Measurements from ENCODE around the gene TENM3.

TENM3 gene

DNA sequence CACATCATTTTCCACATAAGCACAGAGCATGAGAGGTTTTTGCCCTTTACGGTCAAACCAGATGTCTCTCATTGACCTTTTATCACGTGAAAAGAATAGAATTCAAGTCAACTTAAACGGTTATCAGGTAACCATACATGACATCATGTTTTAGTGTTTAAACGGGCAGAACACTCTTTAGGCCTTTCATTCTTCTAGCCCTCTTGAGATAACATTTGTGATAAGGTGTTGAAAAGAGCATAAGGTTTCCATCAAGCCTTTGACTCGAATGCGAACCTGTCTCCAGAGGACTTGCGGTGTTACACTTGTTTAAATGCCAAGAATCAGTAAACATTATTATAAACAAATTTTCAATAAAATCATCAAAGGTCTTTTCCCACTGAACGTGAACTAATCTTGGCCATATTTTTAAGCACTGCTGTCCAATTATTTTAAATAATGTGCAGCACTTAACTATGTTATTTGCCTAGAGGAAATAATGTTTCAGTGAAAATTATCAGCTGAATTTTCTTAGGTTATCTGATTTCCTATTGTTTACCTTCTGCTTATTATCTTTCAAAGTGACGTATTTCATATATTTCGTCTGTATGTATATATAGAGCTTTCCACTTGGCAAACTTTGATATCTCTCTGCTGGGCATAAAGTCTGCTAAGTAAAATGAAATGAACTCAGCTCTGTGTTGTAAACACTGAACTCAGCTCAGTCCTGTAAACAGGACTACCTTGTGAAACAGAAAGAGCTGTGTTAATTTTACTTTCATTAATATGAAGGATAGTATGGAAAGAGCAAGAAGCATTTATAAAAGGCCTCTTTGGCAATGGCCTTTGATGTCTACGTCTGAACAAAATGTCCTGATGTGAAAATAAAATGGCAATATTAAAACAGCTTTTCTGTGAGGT, 33.3 kb downstream of the TENM3 start:
- ChIA-PET POLR2A (interaction anchor here (0.6 kb wide), 1 partner anchor 1428 kb away, joined by 5 read pairs; no protein-coding TSS in a partner anchor), CTCF (no interaction called here)
- DNase-seq (ENCODE audit: extremely low spot score), result no peak
- TF ChIP-seq, protein P1, sequence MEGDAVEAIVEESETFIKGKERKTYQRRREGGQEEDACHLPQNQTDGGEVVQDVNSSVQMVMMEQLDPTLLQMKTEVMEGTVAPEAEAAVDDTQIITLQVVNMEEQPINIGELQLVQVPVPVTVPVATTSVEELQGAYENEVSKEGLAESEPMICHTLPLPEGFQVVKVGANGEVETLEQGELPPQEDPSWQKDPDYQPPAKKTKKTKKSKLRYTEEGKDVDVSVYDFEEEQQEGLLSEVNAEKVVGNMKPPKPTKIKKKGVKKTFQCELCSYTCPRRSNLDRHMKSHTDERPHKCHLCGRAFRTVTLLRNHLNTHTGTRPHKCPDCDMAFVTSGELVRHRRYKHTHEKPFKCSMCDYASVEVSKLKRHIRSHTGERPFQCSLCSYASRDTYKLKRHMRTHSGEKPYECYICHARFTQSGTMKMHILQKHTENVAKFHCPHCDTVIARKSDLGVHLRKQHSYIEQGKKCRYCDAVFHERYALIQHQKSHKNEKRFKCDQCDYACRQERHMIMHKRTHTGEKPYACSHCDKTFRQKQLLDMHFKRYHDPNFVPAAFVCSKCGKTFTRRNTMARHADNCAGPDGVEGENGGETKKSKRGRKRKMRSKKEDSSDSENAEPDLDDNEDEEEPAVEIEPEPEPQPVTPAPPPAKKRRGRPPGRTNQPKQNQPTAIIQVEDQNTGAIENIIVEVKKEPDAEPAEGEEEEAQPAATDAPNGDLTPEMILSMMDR (IDR thresholded peaks at IDR 0.05; ENCODE audit: control extremely low read depth, extremely low read depth, low read depth, missing control alignments), result no peak

DNA sequence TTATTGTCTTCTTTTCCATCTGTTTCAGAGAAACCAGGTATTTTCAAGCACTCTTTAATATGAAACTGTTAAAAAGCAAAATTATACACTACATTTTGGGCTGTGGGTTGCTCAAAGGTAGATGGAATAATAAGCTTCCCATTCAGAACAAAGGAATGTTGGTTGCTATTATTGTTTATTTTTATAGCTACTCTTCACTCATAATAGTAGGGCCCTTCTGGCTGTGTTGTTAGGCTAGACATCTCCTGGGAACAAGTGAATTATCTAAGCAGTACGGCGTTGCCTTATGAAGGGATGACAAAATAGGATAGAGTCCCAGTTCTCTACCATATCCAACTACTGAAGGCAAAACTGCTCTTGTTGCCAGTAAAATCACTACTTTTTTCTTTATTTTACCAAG, 34.2 kb downstream of the TENM3 start:
- CTCF ChIA-PET, result interaction anchor here (1.0 kb wide), 1 partner anchor 9 kb away, joined by 3 read pairs; no protein-coding TSS in a partner anchor
- DNase-seq (ENCODE audit: extremely low spot score), result no peak
- POLR2A ChIA-PET, result no interaction called here
- TF ChIP-seq, protein P1 (IDR thresholded peaks at IDR 0.05; ENCODE audit: control extremely low read depth, extremely low read depth, low read depth, missing control alignments), result no peak

DNA sequence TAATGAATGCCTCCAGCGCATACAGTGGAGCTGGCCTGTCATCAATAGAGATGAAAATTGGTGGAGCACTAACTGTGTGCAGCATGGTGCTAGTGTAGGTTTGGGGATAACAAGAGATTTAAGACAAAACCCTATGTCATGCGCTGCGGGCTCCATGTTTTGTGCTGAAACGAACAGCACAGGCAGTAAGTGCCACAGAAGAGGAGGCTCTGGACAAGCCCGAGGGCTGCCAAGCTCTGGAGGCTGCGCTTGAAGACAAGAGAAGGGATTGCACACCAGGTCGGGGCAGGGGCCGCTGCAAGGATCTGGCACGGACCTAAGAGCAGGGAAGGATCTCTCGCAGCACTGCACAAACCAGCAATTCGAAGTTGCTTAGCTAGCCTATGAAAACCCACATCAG, 35.5 kb downstream of the TENM3 start:
- TF ChIP-seq, protein P1 (IDR thresholded peaks at IDR 0.05; ENCODE audit: control extremely low read depth, extremely low read depth, low read depth, missing control alignments), result no peak
- ChIA-PET POLR2A (no interaction called here), CTCF (no interaction called here)
- no peak for DNase-seq (ENCODE audit: extremely low spot score)

DNA sequence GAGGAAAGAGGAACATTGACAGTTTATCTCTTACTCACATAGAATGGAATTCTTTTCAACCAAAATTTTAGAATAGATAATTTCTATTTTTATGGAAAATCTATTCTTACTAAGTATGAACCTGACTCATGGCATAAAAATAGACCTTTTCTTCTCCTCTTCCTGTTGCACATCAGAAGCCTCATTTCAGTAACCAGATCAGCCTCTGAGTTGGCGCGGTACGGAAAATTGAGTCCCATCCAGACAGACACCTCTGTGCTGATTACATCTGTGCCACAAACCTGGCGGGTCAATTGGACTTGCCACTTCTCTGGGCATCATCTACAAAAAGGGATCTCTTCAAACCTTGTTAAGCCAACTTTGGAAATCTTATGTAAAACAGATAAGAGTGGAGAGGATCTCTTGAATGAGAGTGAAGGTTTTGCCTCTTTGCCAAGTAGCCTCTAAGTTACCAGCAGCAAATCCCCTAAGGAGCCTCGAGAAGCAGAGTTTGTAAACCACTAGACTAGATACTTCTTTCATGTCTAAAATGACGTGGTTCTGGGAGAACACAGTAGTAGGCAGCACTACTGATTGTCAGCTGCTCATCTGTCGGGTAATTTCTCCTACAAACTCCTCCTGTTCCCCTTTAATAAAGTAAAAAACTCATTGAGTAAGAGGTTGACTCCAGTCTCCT, 37.4 kb downstream of the TENM3 start:
- POLR2A ChIA-PET, result no interaction called here
- TF ChIP-seq, protein P1 (IDR thresholded peaks at IDR 0.05; ENCODE audit: control extremely low read depth, extremely low read depth, low read depth, missing control alignments), result no peak
- CTCF ChIA-PET, result no interaction called here
- no peak for DNase-seq (ENCODE audit: extremely low spot score)

DNA sequence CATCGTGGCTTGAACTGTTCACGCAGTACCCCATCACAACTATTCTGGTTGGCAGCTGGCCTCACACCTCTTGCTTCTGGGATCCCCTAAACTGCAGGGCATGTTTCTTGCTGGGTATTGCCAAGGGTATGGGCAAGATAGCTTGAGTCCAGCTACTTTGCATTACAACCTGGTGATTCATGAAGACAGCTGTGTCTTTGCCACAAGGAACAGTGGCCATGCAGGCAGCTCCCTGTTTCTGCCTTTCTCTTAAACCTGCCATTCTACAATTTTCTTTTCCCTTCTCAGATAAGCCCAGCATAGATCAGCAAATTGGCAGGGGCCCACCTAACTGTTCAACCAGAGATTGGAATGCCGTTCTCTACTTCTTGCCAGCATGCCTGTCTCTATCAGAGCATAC, 42.8 kb downstream of the TENM3 start:
- CTCF ChIA-PET, result interaction anchor here (0.7 kb wide), 1 partner anchor 11 kb away, joined by 3 read pairs; no protein-coding TSS in a partner anchor
- no peak for DNase-seq (ENCODE audit: extremely low spot score)

DNA sequence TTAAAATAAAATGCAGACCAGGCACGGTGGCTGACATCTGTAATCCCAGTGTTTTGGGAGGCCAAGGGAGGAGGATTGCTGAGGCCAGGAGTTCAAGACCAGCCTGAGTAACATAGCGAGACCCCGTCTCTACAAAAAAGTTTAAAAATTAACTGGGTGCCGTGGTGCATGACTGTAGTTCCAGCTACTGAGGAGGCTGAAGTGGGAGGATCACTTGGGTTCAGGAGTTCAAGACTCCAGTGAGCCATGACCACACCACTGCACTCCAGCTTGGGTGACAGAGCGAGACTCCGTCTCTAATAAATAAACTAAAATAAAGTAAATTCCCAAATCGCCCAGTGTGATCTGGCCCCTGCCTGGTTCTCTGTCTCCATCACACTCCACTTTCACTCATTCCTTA, 43.7 kb downstream of the TENM3 start:
- TF ChIP-seq, protein P1 (IDR thresholded peaks at IDR 0.05; ENCODE audit: control extremely low read depth, extremely low read depth, low read depth, missing control alignments), result no peak
- ChIA-PET CTCF (no interaction called here), POLR2A (no interaction called here)
- DNase-seq (ENCODE audit: extremely low spot score), result no peak

More for the DNA sequence above, 42.8 kb downstream of the TENM3 start:
- TF ChIP-seq, protein P1 (IDR thresholded peaks at IDR 0.05; ENCODE audit: control extremely low read depth, extremely low read depth, low read depth, missing control alignments), result no peak
- POLR2A ChIA-PET, result no interaction called here

Data from GM10248 (cell line).